ENCODE measurements around the gene SUSD3. TPM values are rescaled to one million over a fixed set of nuclear protein-coding genes. Genes with fewer than 3 reads are reported as not detected.

SUSD3 gene
- 2.4 to 3.2 TPM (median 3.1 TPM) in 3 replicates for total RNA-seq

- Mint-ChIP-seq H3K36me3 (no peaks in the 10 kb centered on the region), H3K4me1 (peaks cover 13% of the 10 kb centered on the region), H3K27ac (peak within 1 kb of the TSS; percentile 39), H3K27me3 (ENCODE audit: low read depth) (peaks cover 3% of the 10 kb centered on the region), H3K4me3 (peak within 1 kb of the TSS; percentile 58), H3K9me3 (no peaks in the 10 kb centered on the region)
- peak; percentile 60 to 64 for DNase-seq (ENCODE audit: low spot score in 2 of 2, unreplicated experiment in 2 of 2)
- TF ChIP-seq CTCF (IDR thresholded peaks at IDR 0.05; ENCODE audit: unreplicated experiment) = no peak
Observed at GRCh38 chr9:93058355-93059010, at the start of gene SUSD3. Gene SUSD3 (plus strand): TSS chr9:93058701. CDS start chr9:93058743, 42 bp downstream.

GRCh38 chr9:93009337-93010015, 49.0 kb upstream of the SUSD3 start:
- no peaks in the 10 kb centered on the region for H3K4me1 Mint-ChIP-seq
- peak in 1 of 2 experiments; percentile 20 for DNase-seq (ENCODE audit: low spot score in 2 of 2, unreplicated experiment in 2 of 2)
- no peak overlapping the region for H3K4me3 Mint-ChIP-seq
- H3K36me3 Mint-ChIP-seq = peaks cover 20% of the 10 kb centered on the region
- no peaks in the 10 kb centered on the region for H3K27me3 Mint-ChIP-seq (ENCODE audit: low read depth)
- no peak for TF ChIP-seq CTCF (IDR thresholded peaks at IDR 0.05; ENCODE audit: unreplicated experiment)
- H3K27ac Mint-ChIP-seq = no peak overlapping the region
- H3K9me3 Mint-ChIP-seq = no peaks in the 10 kb centered on the region

- peak in 1 of 2 experiments; percentile 33 for DNase-seq (ENCODE audit: low spot score in 2 of 2, unreplicated experiment in 2 of 2)
- Mint-ChIP-seq H3K36me3 (peaks cover 23% of the 10 kb centered on the region), H3K27me3 (ENCODE audit: low read depth) (no peaks in the 10 kb centered on the region), H3K4me3 (no peak overlapping the region), H3K4me1 (no peaks in the 10 kb centered on the region), H3K27ac (no peak overlapping the region), H3K9me3 (no peaks in the 10 kb centered on the region)
- no peak for TF ChIP-seq CTCF (IDR thresholded peaks at IDR 0.05; ENCODE audit: unreplicated experiment)
Observed at GRCh38 chr9:93010056-93010455, 48.4 kb upstream of the SUSD3 start.

- Mint-ChIP-seq H3K27ac (no peak overlapping the region), H3K4me1 (no peaks in the 10 kb centered on the region), H3K36me3 (peaks cover 25% of the 10 kb centered on the region), H3K9me3 (no peaks in the 10 kb centered on the region), H3K4me3 (no peak overlapping the region), H3K27me3 (ENCODE audit: low read depth) (no peaks in the 10 kb centered on the region)
- no peak for TF ChIP-seq CTCF (IDR thresholded peaks at IDR 0.05; ENCODE audit: unreplicated experiment)
- peak in 1 of 2 experiments; percentile 36 for DNase-seq (ENCODE audit: low spot score in 2 of 2, unreplicated experiment in 2 of 2)
Observed at GRCh38 chr9:93010704-93011103, 47.8 kb upstream of the SUSD3 start.

GRCh38 chr9:93011114-93011513, 47.4 kb upstream of the SUSD3 start:
- H3K27me3 Mint-ChIP-seq (ENCODE audit: low read depth) = no peaks in the 10 kb centered on the region
- no peak for TF ChIP-seq CTCF (IDR thresholded peaks at IDR 0.05; ENCODE audit: unreplicated experiment)
- no peaks in the 10 kb centered on the region for H3K4me1 Mint-ChIP-seq

More at GRCh38 chr9:93011114-93011513, 47.4 kb upstream of the SUSD3 start:
- DNase-seq (ENCODE audit: low spot score in 2 of 2, unreplicated experiment in 2 of 2) = peak in 1 of 2 experiments; percentile 19
- no peak overlapping the region for H3K4me3 Mint-ChIP-seq
- H3K9me3 Mint-ChIP-seq = no peaks in the 10 kb centered on the region
- peaks cover 23% of the 10 kb centered on the region for H3K36me3 Mint-ChIP-seq
- no peak overlapping the region for H3K27ac Mint-ChIP-seq
